Fibroblast of lung (primary cell): ENCODE data around the gene MANBA. TPM values are rescaled to one million over a fixed set of nuclear protein-coding genes. Genes with fewer than 3 reads are reported as not detected.

Experiments used
- DNase-seq, 2 donors: peaks; one replicate each; pipeline versions ENCODE4 v3.0.0 to v3.0.0-alpha.2; 2010; ENCODE audit warnings: low read depth in 2 of 2
- H2AFZ ChIP-seq: 2 replicates; pipeline ENCODE4 v1.5.1; 2012; ENCODE audit warnings: low read length, control low read depth, inconsistent platforms
- H3K27ac ChIP-seq: 2 replicates; pipeline ENCODE4 v1.5.1; 2011; ENCODE audit warnings: low read length, control low read depth; ENCODE audit not compliant: insufficient read depth
- H3K27me3 ChIP-seq: 2 replicates; pipeline ENCODE4 v1.5.1; 2011; ENCODE audit warnings: mild to moderate bottlenecking, low read length; ENCODE audit not compliant: control insufficient read depth, insufficient read depth
- H3K36me3 ChIP-seq: 2 replicates; pipeline ENCODE4 v1.5.1; 2011; ENCODE audit warnings: low read length; ENCODE audit not compliant: control insufficient read depth, insufficient read depth
- H3K4me1 ChIP-seq: 2 replicates; pipeline ENCODE4 v1.5.1; 2011; ENCODE audit warnings: low read length; ENCODE audit not compliant: control insufficient read depth, insufficient read depth; ENCODE audit errors: extremely low read depth
- H3K4me2 ChIP-seq: 2 replicates; pipeline ENCODE4 v1.5.1; 2011; ENCODE audit warnings: low read length, control low read depth; ENCODE audit not compliant: insufficient read depth; ENCODE audit errors: extremely low read depth
- H3K4me3 ChIP-seq, 4 experiments: fragments of 200-600 bp in 1 of 4; sonication (generic) in 1 of 4; replicated peaks in 1 of 4; 2 replicates each; pipeline ENCODE4 v1.5.1; 2011 to 2016; ENCODE audit warnings: low read length in 4 of 4, low read depth in 3 of 4, mild to moderate bottlenecking in 3 of 4, control low read depth in 2 of 4, inconsistent platforms in 1 of 4, mixed read lengths in 1 of 4; ENCODE audit not compliant: insufficient read depth in 1 of 4; ENCODE audit errors: control extremely low read depth in 1 of 4
- H3K79me2 ChIP-seq: 2 replicates; pipeline ENCODE4 v1.5.1; 2012; ENCODE audit warnings: mild to moderate bottlenecking, low read length, inconsistent platforms; ENCODE audit not compliant: control insufficient read depth, insufficient read depth
- H3K9ac ChIP-seq: 2 replicates; pipeline ENCODE4 v1.5.1; 2011; ENCODE audit warnings: mild to moderate bottlenecking, low read length, control low read depth; ENCODE audit not compliant: insufficient read depth
- H3K9me3 ChIP-seq: 2 replicates; pipeline ENCODE4 v1.5.1; 2012; ENCODE audit warnings: low read depth, low read length; ENCODE audit not compliant: control insufficient read depth, insufficient read depth
- H4K20me1 ChIP-seq: 2 replicates; pipeline ENCODE4 v1.5.1; 2011; ENCODE audit warnings: low read length; ENCODE audit not compliant: control insufficient read depth, insufficient read depth; ENCODE audit errors: extremely low read depth
- EZH2 ChIP-seq: IDR thresholded peaks from 2 replicates; pipeline ENCODE4 v1.5.1; 2012; ENCODE audit warnings: low read length, control low read depth, mild to moderate bottlenecking; ENCODE audit errors: missing control alignments
- polyA plus RNA-seq, 2 donors: library from polyadenylated mRNA; depleted of rRNA in 1 of 2; stranded (reverse) in 1 of 2; unstranded in 1 of 2; fragments of >200 nt; gene quantifications; 2 replicates each; pipeline ENCODE4 v1.2.1, GENCODE V29; 2011 to 2012; ENCODE audit warnings: missing spikeins in 1 of 2
- total RNA-seq: library from RNA; depleted of rRNA; stranded (reverse); fragments of >200 nt; gene quantifications from 2 replicates; pipeline ENCODE4 v1.2.1, GENCODE V29; 2014
- TF ChIP-seq, protein P1 (sequence below), 2 donors: IDR thresholded peaks in 1 of 2; conservative IDR thresholded peaks in 1 of 2; 1 replicate in 1 of 2; 2 replicates in 1 of 2; pipeline ENCODE4 v1.5.1; 2011 to 2012; ENCODE audit warnings: low read length in 2 of 2, control low read depth in 1 of 2, inconsistent platforms in 1 of 2, low read depth in 1 of 2, mild to moderate bottlenecking in 1 of 2

Gene MANBA
- total and polyA plus RNA-seq, 2 donors (not counting 1 experiment from before 2014, with no cell fraction given), result 13.4 to 97.9 TPM

DNA sequence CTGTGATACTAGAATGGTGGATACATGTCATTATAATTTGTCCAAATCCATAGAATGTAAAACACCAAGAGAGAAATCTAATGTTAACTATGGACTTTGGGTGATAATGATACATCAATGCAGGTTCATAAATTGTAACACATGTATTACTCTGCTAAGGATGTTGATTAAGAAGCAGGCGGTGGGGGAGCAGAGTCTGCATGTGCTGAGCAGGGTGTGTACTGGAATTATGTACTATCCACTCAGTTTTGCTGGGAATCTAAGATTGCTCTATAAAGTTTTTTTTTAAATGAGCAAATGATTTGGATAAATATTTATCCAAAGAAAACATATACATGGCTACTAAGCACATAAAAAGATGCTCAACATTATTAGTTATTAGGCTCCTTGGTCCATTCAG lies 15.0 kb upstream of the MANBA start:
- no peak for TF ChIP-seq EZH2
- TF ChIP-seq, protein P1, sequence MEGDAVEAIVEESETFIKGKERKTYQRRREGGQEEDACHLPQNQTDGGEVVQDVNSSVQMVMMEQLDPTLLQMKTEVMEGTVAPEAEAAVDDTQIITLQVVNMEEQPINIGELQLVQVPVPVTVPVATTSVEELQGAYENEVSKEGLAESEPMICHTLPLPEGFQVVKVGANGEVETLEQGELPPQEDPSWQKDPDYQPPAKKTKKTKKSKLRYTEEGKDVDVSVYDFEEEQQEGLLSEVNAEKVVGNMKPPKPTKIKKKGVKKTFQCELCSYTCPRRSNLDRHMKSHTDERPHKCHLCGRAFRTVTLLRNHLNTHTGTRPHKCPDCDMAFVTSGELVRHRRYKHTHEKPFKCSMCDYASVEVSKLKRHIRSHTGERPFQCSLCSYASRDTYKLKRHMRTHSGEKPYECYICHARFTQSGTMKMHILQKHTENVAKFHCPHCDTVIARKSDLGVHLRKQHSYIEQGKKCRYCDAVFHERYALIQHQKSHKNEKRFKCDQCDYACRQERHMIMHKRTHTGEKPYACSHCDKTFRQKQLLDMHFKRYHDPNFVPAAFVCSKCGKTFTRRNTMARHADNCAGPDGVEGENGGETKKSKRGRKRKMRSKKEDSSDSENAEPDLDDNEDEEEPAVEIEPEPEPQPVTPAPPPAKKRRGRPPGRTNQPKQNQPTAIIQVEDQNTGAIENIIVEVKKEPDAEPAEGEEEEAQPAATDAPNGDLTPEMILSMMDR (conservative IDR thresholded peaks at IDR 0.05 in 1 of 2, IDR thresholded peaks at IDR 0.05 in 1 of 2; ENCODE audit: low read depth in 1 of 2, low read length in 2 of 2), result no peak

DNA sequence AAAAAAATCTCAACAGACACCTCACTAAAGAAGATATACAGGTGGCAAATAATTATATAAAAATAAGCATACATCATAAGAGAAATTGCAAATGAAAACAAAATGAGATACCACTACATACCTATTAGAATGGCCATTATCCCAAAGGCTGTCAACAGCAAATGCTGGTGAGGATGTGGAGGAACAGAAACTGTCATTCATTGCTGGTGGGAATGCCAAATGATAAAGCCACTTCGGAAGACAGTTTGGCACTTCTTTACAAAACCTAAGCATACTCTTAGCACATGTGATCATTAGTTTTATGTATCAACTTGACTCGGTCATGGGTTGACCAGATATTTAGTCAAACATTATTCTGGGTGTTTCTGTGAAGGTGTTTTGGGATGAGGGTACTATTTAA lies 13.5 kb upstream of the MANBA start:
- H3K9me3 ChIP-seq, result no peaks in the 10 kb centered on the region
- H3K36me3 ChIP-seq, result no peaks in the 10 kb centered on the region
- no peak overlapping the region for H3K9ac ChIP-seq
- H3K4me1 ChIP-seq, result peaks cover 2% of the 10 kb centered on the region
- H3K27me3 ChIP-seq, result no peaks in the 10 kb centered on the region
- H3K4me3 ChIP-seq, result no peak overlapping the region
- no peaks in the 10 kb centered on the region for H3K79me2 ChIP-seq
- H4K20me1 ChIP-seq, result no peaks in the 10 kb centered on the region
- H3K27ac ChIP-seq, result no peak overlapping the region
- no peak for DNase-seq
- H2AFZ ChIP-seq, result no peak overlapping the region
- H3K4me2 ChIP-seq, result no peak overlapping the region
- TF ChIP-seq EZH2, result no peak
- TF ChIP-seq, protein P1 (conservative IDR thresholded peaks at IDR 0.05 in 1 of 2, IDR thresholded peaks at IDR 0.05 in 1 of 2; ENCODE audit: low read depth in 1 of 2, low read length in 2 of 2), result no peak

More for the DNA sequence above, 15.0 kb upstream of the MANBA start:
- no peaks in the 10 kb centered on the region for H3K9me3 ChIP-seq
- H3K27ac ChIP-seq, result no peak overlapping the region
- peaks cover 2% of the 10 kb centered on the region for H3K4me1 ChIP-seq
- H3K79me2 ChIP-seq, result no peaks in the 10 kb centered on the region
- H3K36me3 ChIP-seq, result no peaks in the 10 kb centered on the region
- no peak overlapping the region for H2AFZ ChIP-seq
- no peak overlapping the region for H3K9ac ChIP-seq
- no peak overlapping the region for H3K4me2 ChIP-seq
- no peaks in the 10 kb centered on the region for H3K27me3 ChIP-seq
- no peak for DNase-seq
- H4K20me1 ChIP-seq, result no peaks in the 10 kb centered on the region
- H3K4me3 ChIP-seq, result no peak overlapping the region

DNA sequence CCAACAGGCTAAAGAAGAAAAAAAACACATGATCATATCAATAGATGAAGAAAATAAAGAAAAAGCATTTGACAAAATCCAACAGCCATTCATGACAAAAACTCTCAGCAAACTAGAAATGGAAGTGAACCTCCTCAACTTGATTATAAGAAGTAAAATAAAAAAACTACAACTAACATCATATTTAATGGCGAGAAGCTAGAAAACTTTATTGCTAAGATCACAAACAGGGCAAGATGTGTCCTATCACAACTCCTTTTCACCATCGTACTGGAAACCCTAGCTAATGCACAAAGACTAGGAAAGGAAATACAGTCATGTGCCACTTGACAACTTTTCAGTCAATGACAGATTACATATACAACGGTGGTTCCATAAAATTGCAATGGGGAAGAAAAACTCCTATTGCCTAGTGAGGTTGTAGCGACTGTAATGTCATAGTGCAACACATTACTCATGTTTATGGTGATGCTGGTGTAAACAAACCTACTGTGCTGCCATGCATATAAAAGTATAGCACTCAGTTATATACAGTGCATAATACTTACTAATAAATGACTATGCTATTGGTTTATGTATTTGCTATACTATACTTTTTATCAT lies 12.1 kb upstream of the MANBA start:
- no peaks in the 10 kb centered on the region for H3K4me1 ChIP-seq
- H4K20me1 ChIP-seq, result no peaks in the 10 kb centered on the region
- TF ChIP-seq, protein P1 (conservative IDR thresholded peaks at IDR 0.05 in 1 of 2, IDR thresholded peaks at IDR 0.05 in 1 of 2; ENCODE audit: low read depth in 1 of 2, low read length in 2 of 2), result no peak
- no peak for TF ChIP-seq EZH2
- no peak overlapping the region for H3K27ac ChIP-seq
- no peak overlapping the region for H2AFZ ChIP-seq
- no peak for DNase-seq
- no peaks in the 10 kb centered on the region for H3K9me3 ChIP-seq
- H3K79me2 ChIP-seq, result no peaks in the 10 kb centered on the region
- no peak overlapping the region for H3K9ac ChIP-seq
- no peak overlapping the region for H3K4me2 ChIP-seq
- H3K4me3 ChIP-seq, result no peak overlapping the region
- no peaks in the 10 kb centered on the region for H3K27me3 ChIP-seq
- H3K36me3 ChIP-seq, result no peaks in the 10 kb centered on the region
